H1 (cell line): ENCODE results near the gene DLEC1. TPM values are rescaled to one million over a fixed set of nuclear protein-coding genes. Genes with fewer than 3 reads are reported as not detected.

ENCODE experiments used
- CTCF ChIA-PET: fragments of 300-600 bp; sonication (Branson Sonifier 250); formaldehyde crosslinking; loops from one replicate; lab custom pipeline; 2021; ENCODE audit not compliant: partially characterized antibody; lab: Charles Lee
- POLR2A ChIA-PET: fragments of 300-600 bp; sonication (Branson Sonifier 250); formaldehyde crosslinking; loops from one replicate; lab custom pipeline; 2021; ENCODE audit warnings: inconsistent platforms; ENCODE audit not compliant: partially characterized antibody; lab: Charles Lee
- DNase-seq, 2 experiments: peaks; one replicate each; pipeline versions ENCODE4 v3.0.0 to v3.0.0-alpha.2; 2010 to 2022; ENCODE audit warnings: low spot score in 2 of 2, low read depth in 1 of 2, mixed read lengths in 1 of 2
- FAIRE-seq: peaks from 2 replicates; lab custom pipeline; 2011; peaks lifted over from hg19 to GRCh38; lab: Jason Lieb, UNC
- H2AFZ ChIP-seq: 2 replicates; pipeline ENCODE4 v1.8.1; 2012; ENCODE audit warnings: low read length, inconsistent platforms
- H2AK5ac ChIP-seq: 2 replicates; pipeline ENCODE4 v1.6.1; 2013; ENCODE audit warnings: low read depth, low read length
- H2BK120ac ChIP-seq: replicated peaks from 2 replicates; pipeline ENCODE3; 2013; ENCODE audit warnings: low read depth, low read length, inconsistent platforms
- H2BK12ac ChIP-seq: 2 replicates; pipeline ENCODE4 v1.6.1; 2013; ENCODE audit warnings: low read depth, low read length
- H2BK15ac ChIP-seq: 2 replicates; pipeline ENCODE4 v1.6.1; 2013; ENCODE audit warnings: low read length
- H2BK20ac ChIP-seq: 2 replicates; pipeline ENCODE4 v1.6.1; 2013; ENCODE audit warnings: low read length
- H2BK5ac ChIP-seq: 2 replicates; pipeline ENCODE4 v1.6.1; 2013; ENCODE audit warnings: low read depth, low read length
- H3K14ac ChIP-seq: 2 replicates; pipeline ENCODE4 v1.6.1; 2013; ENCODE audit warnings: inconsistent platforms; ENCODE audit not compliant: insufficient read length
- H3K18ac ChIP-seq: 2 replicates; pipeline ENCODE4 v1.6.1; 2013; ENCODE audit warnings: low read length; ENCODE audit errors: extremely low read depth
- H3K23ac ChIP-seq: 2 replicates; pipeline ENCODE4 v1.6.1; 2013; ENCODE audit warnings: inconsistent platforms; ENCODE audit not compliant: insufficient read length
- H3K23me2 ChIP-seq: 2 replicates; pipeline ENCODE4 v1.6.1; 2013; ENCODE audit warnings: low read depth, low read length
- H3K27ac ChIP-seq: 2 replicates; pipeline ENCODE4 v1.6.1; 2011; ENCODE audit warnings: low read depth, low read length, inconsistent platforms
- H3K27me3 ChIP-seq, 4 experiments: replicated peaks in 1 of 4; 1 replicate in 1 of 4; 2 replicates in 3 of 4; pipeline versions ENCODE4 v1.6.1 to v1.8.1; 2011 to 2013; ENCODE audit warnings: low read length in 3 of 4, mild to moderate bottlenecking in 3 of 4, inconsistent platforms in 2 of 4, mixed read lengths in 2 of 4, moderate library complexity in 1 of 4; ENCODE audit not compliant: control insufficient read depth in 3 of 4, insufficient read depth in 3 of 4; ENCODE audit errors: extremely low read depth in 1 of 4
- H3K36me3 ChIP-seq, 4 experiments: 2 replicates each; pipeline versions ENCODE4 v1.6.1 to v1.8.1; 2011 to 2013; ENCODE audit warnings: mild to moderate bottlenecking in 4 of 4, low read length in 3 of 4, moderate library complexity in 2 of 4, control low read depth in 1 of 4, inconsistent platforms in 1 of 4; ENCODE audit not compliant: insufficient read depth in 4 of 4, control insufficient read depth in 2 of 4
- H3K4ac ChIP-seq: replicated peaks from 2 replicates; pipeline ENCODE3; 2013; ENCODE audit warnings: low read length, low read depth, mixed read lengths, inconsistent platforms; ENCODE audit not compliant: insufficient read length
- H3K4me1 ChIP-seq, 4 experiments: replicated peaks in 1 of 4; 1 replicate in 1 of 4; 2 replicates in 3 of 4; pipeline versions ENCODE4 v1.6.1 to v1.8.1; 2011 to 2013; ENCODE audit warnings: low read length in 3 of 4, inconsistent platforms in 2 of 4, mixed read lengths in 1 of 4; ENCODE audit not compliant: insufficient read depth in 4 of 4, control insufficient read depth in 3 of 4
- H3K4me2 ChIP-seq, 2 experiments: 2 replicates each; pipeline versions ENCODE4 v1.6.1 to v1.8.1; 2011 to 2013; ENCODE audit warnings: low read depth in 2 of 2, low read length in 2 of 2, control low read depth in 1 of 2, inconsistent platforms in 1 of 2, mild to moderate bottlenecking in 1 of 2; ENCODE audit not compliant: insufficient read depth in 1 of 2
- H3K4me3 ChIP-seq, 4 experiments: fragments of 200-600, 300-600 bp in 1 of 4; sonication (generic), shearing (Covaris generic), sonication (Bioruptor Twin) in 1 of 4; 2 replicates each; pipeline versions ENCODE4 v1.5.1 to v1.8.1; 2011 to 2016; ENCODE audit warnings: low read length in 4 of 4, low read depth in 3 of 4, control low read depth in 2 of 4, inconsistent platforms in 2 of 4, mild to moderate bottlenecking in 2 of 4, mixed read lengths in 1 of 4, moderate library complexity in 1 of 4; ENCODE audit not compliant: insufficient read depth in 2 of 4; ENCODE audit errors: extremely low read depth in 1 of 4
- H3K56ac ChIP-seq: replicated peaks from 2 replicates; pipeline ENCODE3; 2013; ENCODE audit warnings: low read depth, mild to moderate bottlenecking, mixed read lengths, low read length, inconsistent platforms; ENCODE audit not compliant: insufficient read length
- H3K79me1 ChIP-seq: 2 replicates; pipeline ENCODE4 v1.6.1; 2013; ENCODE audit warnings: low read depth, low read length, control low read depth
- H3K79me2 ChIP-seq, 2 experiments: 2 replicates each; pipeline versions ENCODE4 v1.6.1 to v1.8.1; 2012 to 2013; ENCODE audit warnings: low read length in 2 of 2, mild to moderate bottlenecking in 2 of 2, inconsistent platforms in 1 of 2; ENCODE audit not compliant: insufficient read depth in 2 of 2, control insufficient read depth in 1 of 2
- H3K9ac ChIP-seq, 4 experiments: replicated peaks in 1 of 4; 1 replicate in 1 of 4; 2 replicates in 3 of 4; pipeline versions ENCODE4 v1.6.1 to v1.8.1; 2011 to 2013; ENCODE audit warnings: low read depth in 3 of 4, low read length in 3 of 4, control low read depth in 2 of 4, mild to moderate bottlenecking in 2 of 4, moderate library complexity in 2 of 4, inconsistent platforms in 1 of 4; ENCODE audit errors: extremely low read depth in 1 of 4
- H3K9me3 ChIP-seq, 2 experiments: 2 replicates each; pipeline versions ENCODE4 v1.6.1 to v1.8.1; 2012 to 2013; ENCODE audit warnings: mild to moderate bottlenecking in 2 of 2, moderate library complexity in 2 of 2, control low read depth in 1 of 2, inconsistent platforms in 1 of 2, low read depth in 1 of 2, low read length in 1 of 2, mixed read lengths in 1 of 2; ENCODE audit not compliant: insufficient read depth in 2 of 2
- H4K20me1 ChIP-seq, 2 experiments: replicated peaks in 1 of 2; 2 replicates each; pipeline versions ENCODE3 to v1.8.1; 2011 to 2013; ENCODE audit warnings: inconsistent platforms in 2 of 2, low read length in 2 of 2, mild to moderate bottlenecking in 1 of 2; ENCODE audit not compliant: insufficient read depth in 2 of 2, control insufficient read depth in 1 of 2
- H4K5ac ChIP-seq: 2 replicates; pipeline ENCODE4 v1.6.1; 2013; ENCODE audit warnings: low read length, low read depth, mixed read lengths, inconsistent platforms; ENCODE audit not compliant: insufficient read length
- H4K8ac ChIP-seq: 2 replicates; pipeline ENCODE4 v1.8.0; 2013; ENCODE audit warnings: mild to moderate bottlenecking, moderate library complexity, low read length, inconsistent platforms; ENCODE audit not compliant: insufficient read depth; ENCODE audit errors: extremely low read depth
- H4K91ac ChIP-seq: replicated peaks from 2 replicates; pipeline ENCODE3; 2013; ENCODE audit warnings: low read length, mixed read lengths, inconsistent platforms; ENCODE audit not compliant: insufficient read length
- EZH2 ChIP-seq: fragments of 200-600 bp; sonication (generic); IDR thresholded peaks from 2 replicates; pipeline ENCODE4 v1.7.1; 2012; ENCODE audit warnings: low read depth, mild to moderate bottlenecking, moderate library complexity, low read length, inconsistent platforms; ENCODE audit not compliant: severe bottlenecking
- HDAC2 ChIP-seq, 2 experiments: fragments of 300-600 bp in 1 of 2; sonication (generic) in 1 of 2; IDR thresholded peaks; 2 replicates each; pipeline ENCODE4 v1.6.1; 2011 to 2012; ENCODE audit warnings: low read depth in 2 of 2, low read length in 2 of 2, mild to moderate bottlenecking in 2 of 2, moderate library complexity in 2 of 2, borderline replicate concordance in 1 of 2, inconsistent platforms in 1 of 2
- HDAC6 ChIP-seq: IDR thresholded peaks from one replicate; pipeline ENCODE4 v1.7.1; 2012; ENCODE audit warnings: low read depth, mild to moderate bottlenecking, inconsistent platforms, low read length, moderate library complexity
- KDM1A ChIP-seq: fragments of 200-600, 300-600 bp; sonication (generic); IDR thresholded peaks from 2 replicates; pipeline ENCODE4 v1.7.1; 2016; ENCODE audit warnings: mild to moderate bottlenecking, low read length, borderline replicate concordance
- KDM5A ChIP-seq: fragments of 200-600 bp; IDR thresholded peaks from 2 replicates; pipeline ENCODE4 v1.7.1; 2012; ENCODE audit warnings: mild to moderate bottlenecking, low read length, inconsistent platforms, mixed read lengths
- RFX5 ChIP-seq: IDR thresholded peaks from 2 replicates; pipeline ENCODE4 v1.6.1; 2011; ENCODE audit warnings: low read depth, low read length, improper control_type of control experiment, borderline replicate concordance
- SIX5 ChIP-seq: IDR thresholded peaks from 2 replicates; pipeline ENCODE4 v1.6.1; 2011; ENCODE audit warnings: mild to moderate bottlenecking, low read depth, low read length
- TAF1 ChIP-seq: IDR thresholded peaks from 2 replicates; pipeline ENCODE4 v1.6.1; 2011; ENCODE audit warnings: mild to moderate bottlenecking, low read depth, low read length
- TEAD4 ChIP-seq: IDR thresholded peaks from 2 replicates; pipeline ENCODE4 v1.6.1; 2012; ENCODE audit warnings: low read depth, low read length, inconsistent platforms, mixed read lengths
- WGBS, 2 experiments: shearing (Covaris generic) in 1 of 2; methylation state at CpG; one replicate each; pipeline versions ENCODE4 v1.1.6 to v1.1.7; 2013 to 2015; ENCODE audit warnings: low lambda C conversion rate in 2 of 2, mixed read lengths in 2 of 2, inconsistent platforms in 1 of 2, low coverage in 1 of 2, missing lambda C conversion rate in 1 of 2; ENCODE audit not compliant: insufficient replicate concordance in 2 of 2, insufficient coverage in 1 of 2, insufficient read length in 1 of 2; ENCODE audit errors: extremely low coverage in 1 of 2, missing lambda C conversion rate in 1 of 2; 5-methylcytosine and 5-hydroxymethylcytosine counted together
- polyA plus RNA-seq, 7 experiments: library from polyadenylated mRNA; depleted of rRNA in 3 of 7; stranded (reverse) in 5 of 7; unstranded in 2 of 7; fragments of >200 nt in 5 of 7; fragments of 200-250 nt in 2 of 7; gene quantifications; 1 replicate in 5 of 7; 2 replicates in 1 of 7; 4 replicates in 1 of 7; pipeline versions ENCODE4 v1.2.1 to v1.2.3, GENCODE V29; 2011 to 2013; ENCODE audit warnings: missing spikeins in 2 of 7, mixed read lengths in 2 of 7
- total RNA-seq: library from RNA; stranded (reverse); fragmentation: NEBNext Ultra II Directional; extraction: Animal tissue kit (Norgen Biotek cat#: 25700); gene quantifications from 2 replicates; pipeline ENCODE4 v1.2.1, GENCODE V29; 2021
- TF ChIP-seq, protein P1 (sequence below), 3 experiments: IDR thresholded peaks; 1 replicate in 2 of 3; 2 replicates in 1 of 3; pipeline versions ENCODE4 v1.5.1 to v1.6.1; 2011; ENCODE audit warnings: low read length in 3 of 3, mild to moderate bottlenecking in 3 of 3, inconsistent platforms in 2 of 3, low read depth in 1 of 3, moderate library complexity in 1 of 3; ENCODE audit not compliant: insufficient read depth in 1 of 3; ENCODE audit errors: control extremely low read depth in 1 of 3

Gene DLEC1
- total and polyA plus RNA-seq, 2 of the 8 experiments (the other 6 are each of a cell fraction or from before 2014, with no cell fraction given), result 0.26 to 0.76 TPM

DNA sequence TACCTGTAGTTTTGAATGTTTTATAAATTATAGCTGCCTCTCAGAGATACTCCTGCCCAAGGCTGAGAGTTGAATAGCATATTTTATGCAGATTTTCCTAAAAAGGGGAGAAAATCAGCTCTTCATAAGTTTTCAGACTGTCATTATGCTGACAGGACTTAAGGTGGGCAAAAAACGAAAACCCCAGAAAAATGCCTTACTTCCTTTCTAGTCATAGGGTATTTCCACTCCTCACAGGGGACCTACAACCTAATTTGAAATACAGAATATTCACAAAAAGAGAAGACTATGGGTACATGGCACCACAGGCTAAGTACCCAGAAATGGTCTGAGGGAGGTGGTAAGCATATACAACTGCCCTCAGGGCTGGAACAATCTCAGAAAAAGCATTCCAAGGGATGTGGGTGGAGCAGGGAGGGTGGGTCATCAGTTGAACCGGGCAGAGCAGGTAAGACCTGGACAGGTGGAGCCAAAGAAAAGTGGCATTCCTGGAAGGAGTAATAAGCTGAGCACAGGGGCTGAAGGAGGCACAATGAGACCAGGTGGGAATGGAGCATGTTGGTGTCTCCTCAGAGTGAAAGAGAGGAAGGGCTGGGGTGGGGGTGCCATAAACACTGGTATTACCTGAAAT lies 115.7 kb downstream of the DLEC1 start:
- no peak overlapping the region for H3K27ac ChIP-seq
- no peak overlapping the region for H2AFZ ChIP-seq
- H3K18ac ChIP-seq, result no peak overlapping the region
- H3K9ac ChIP-seq, result no peak overlapping the region
- H3K9me3 ChIP-seq, result no peaks in the 10 kb centered on the region
- H4K20me1 ChIP-seq, result no peaks in the 10 kb centered on the region
- no peak overlapping the region for H2BK12ac ChIP-seq
- DNase-seq (peak in 1 of 2 experiments; percentile 27), FAIRE-seq (no peak)
- no peak overlapping the region for H2BK20ac ChIP-seq
- no peak overlapping the region for H2AK5ac ChIP-seq
- H3K14ac ChIP-seq, result no peak overlapping the region
- H3K4ac ChIP-seq, result no peak overlapping the region
- H4K91ac ChIP-seq, result no peak overlapping the region
- no peaks in the 10 kb centered on the region for H3K36me3 ChIP-seq
- H3K23ac ChIP-seq, result no peak overlapping the region
- H3K27me3 ChIP-seq, result no peaks in the 10 kb centered on the region
- ChIA-PET CTCF (interaction anchor here (0.8 to 10.9 kb wide), 6 partner anchors 8 to 191 kb away, joined by 3 to 52 read pairs (median 4); partner anchors contain the start of genes ACAA1 and MYD88), POLR2A (interaction anchor here (2.7 kb wide), 1 partner anchor 11 kb away, joined by 11 read pairs; the partner anchor contains the start of gene OXSR1)
- H3K4me1 ChIP-seq, result no peaks in the 10 kb centered on the region
- H4K8ac ChIP-seq, result no peak overlapping the region
- no peaks in the 10 kb centered on the region for H3K23me2 ChIP-seq
- H2BK5ac ChIP-seq, result no peak overlapping the region
- no peak overlapping the region for H2BK15ac ChIP-seq
- H3K79me1 ChIP-seq, result no peaks in the 10 kb centered on the region
- H3K4me2 ChIP-seq, result no peak overlapping the region
- H2BK120ac ChIP-seq, result no peak overlapping the region
- 79% methylated on average over 2 of the region's 2 CpGs; no CpG with 5 or more reads in 1 of the 2 experiments for WGBS, 2 experiments
- H3K4me3 ChIP-seq, result no peak overlapping the region
- no peak overlapping the region for H4K5ac ChIP-seq
- H3K56ac ChIP-seq, result no peak overlapping the region
- H3K79me2 ChIP-seq, result no peaks in the 10 kb centered on the region
- no peak for TF ChIP-seq TEAD4
- no peak for TF ChIP-seq KDM5A
- TF ChIP-seq TAF1, result no peak
- no peak for TF ChIP-seq EZH2
- TF ChIP-seq HDAC2 (IDR thresholded peaks at IDR 0.05; ENCODE audit: borderline replicate concordance in 1 of 2, low read depth in 2 of 2, low read length in 2 of 2), result no peak
- no peak for TF ChIP-seq HDAC6
- no peak for TF ChIP-seq RFX5
- no peak for TF ChIP-seq KDM1A
- TF ChIP-seq, protein P1, sequence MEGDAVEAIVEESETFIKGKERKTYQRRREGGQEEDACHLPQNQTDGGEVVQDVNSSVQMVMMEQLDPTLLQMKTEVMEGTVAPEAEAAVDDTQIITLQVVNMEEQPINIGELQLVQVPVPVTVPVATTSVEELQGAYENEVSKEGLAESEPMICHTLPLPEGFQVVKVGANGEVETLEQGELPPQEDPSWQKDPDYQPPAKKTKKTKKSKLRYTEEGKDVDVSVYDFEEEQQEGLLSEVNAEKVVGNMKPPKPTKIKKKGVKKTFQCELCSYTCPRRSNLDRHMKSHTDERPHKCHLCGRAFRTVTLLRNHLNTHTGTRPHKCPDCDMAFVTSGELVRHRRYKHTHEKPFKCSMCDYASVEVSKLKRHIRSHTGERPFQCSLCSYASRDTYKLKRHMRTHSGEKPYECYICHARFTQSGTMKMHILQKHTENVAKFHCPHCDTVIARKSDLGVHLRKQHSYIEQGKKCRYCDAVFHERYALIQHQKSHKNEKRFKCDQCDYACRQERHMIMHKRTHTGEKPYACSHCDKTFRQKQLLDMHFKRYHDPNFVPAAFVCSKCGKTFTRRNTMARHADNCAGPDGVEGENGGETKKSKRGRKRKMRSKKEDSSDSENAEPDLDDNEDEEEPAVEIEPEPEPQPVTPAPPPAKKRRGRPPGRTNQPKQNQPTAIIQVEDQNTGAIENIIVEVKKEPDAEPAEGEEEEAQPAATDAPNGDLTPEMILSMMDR (IDR thresholded peaks at IDR 0.05; ENCODE audit: control extremely low read depth in 1 of 3, insufficient read depth in 1 of 3, low read depth in 1 of 3, low read length in 3 of 3), result no peak
- TF ChIP-seq SIX5, result no peak
